Tongue (tissue), 2 donors: ENCODE measurements around the gene AP3S1. TPM values are rescaled to one million over a fixed set of nuclear protein-coding genes. Genes with fewer than 3 reads are reported as not detected.

Experiments
- DNase-seq: peaks from one replicate; pipeline ENCODE4 v3.0.0-alpha.2; 2015
- total RNA-seq: library from RNA; depleted of rRNA; stranded (reverse); fragments of >200 nt; gene quantifications from one replicate; pipeline ENCODE4 v1.2.3, GENCODE V29; 2014

The AP3S1 gene
- total RNA-seq, 1 donor from 2014 or later = 52.5 TPM

- DNase-seq = no peak
These were observed 15.8 kb upstream of the AP3S1 start for GRCh38 chr5:115825948-115826347.

- no peak for DNase-seq
These were observed 11.8 kb upstream of the AP3S1 start for GRCh38 chr5:115829913-115830312.

GRCh38 chr5:115831163-115831768 lies 10.5 kb upstream of the AP3S1 start:
- DNase-seq = peak; percentile 65

GRCh38 chr5:115835481-115835880 lies 6.3 kb upstream of the AP3S1 start:
- no peak for DNase-seq

- DNase-seq = peak; percentile 71
These were observed 2.7 kb upstream of the AP3S1 start for GRCh38 chr5:115838885-115839518.

- DNase-seq = no peak
These were observed 862 bp upstream of the AP3S1 start for GRCh38 chr5:115840873-115841272.

GRCh38 chr5:115842089-115842935 lies 577 bp downstream of the AP3S1 start:
- DNase-seq = no peak

- peak; percentile 14 for DNase-seq
These were observed 1.2 kb downstream of the AP3S1 start for GRCh38 chr5:115842952-115843351.

GRCh38 chr5:115843444-115844130 lies 1.9 kb downstream of the AP3S1 start:
- no peak for DNase-seq

- DNase-seq = peak; percentile 9
These were observed 2.6 kb downstream of the AP3S1 start for GRCh38 chr5:115844321-115844817.

- no peak for DNase-seq
These were observed 5.6 kb downstream of the AP3S1 start for GRCh38 chr5:115847290-115847689.

- no peak for DNase-seq
These were observed 7.6 kb downstream of the AP3S1 start for GRCh38 chr5:115849258-115849798.

- DNase-seq = no peak
These were observed 9.1 kb downstream of the AP3S1 start for GRCh38 chr5:115850744-115851416.

- no peak for DNase-seq
These were observed 12.4 kb downstream of the AP3S1 start for GRCh38 chr5:115854139-115854538.

GRCh38 chr5:115855959-115856358 lies 14.2 kb downstream of the AP3S1 start:
- no peak for DNase-seq

- DNase-seq = no peak
These were observed 15.3 kb downstream of the AP3S1 start for GRCh38 chr5:115857057-115857479.

GRCh38 chr5:115857626-115858349 lies 16.1 kb downstream of the AP3S1 start:
- DNase-seq = peak; percentile 11

- no peak for DNase-seq
These were observed 16.7 kb downstream of the AP3S1 start for GRCh38 chr5:115858396-115858795.

- DNase-seq = no peak
These were observed 17.6 kb downstream of the AP3S1 start for GRCh38 chr5:115859378-115859777.

- no peak for DNase-seq
These were observed 27.6 kb downstream of the AP3S1 start for GRCh38 chr5:115869256-115869795.

- DNase-seq = no peak
These were observed 30.7 kb downstream of the AP3S1 start for GRCh38 chr5:115872447-115872846.
